Measurements from ENCODE around the gene PHF23.

Gene PHF23

DNA sequence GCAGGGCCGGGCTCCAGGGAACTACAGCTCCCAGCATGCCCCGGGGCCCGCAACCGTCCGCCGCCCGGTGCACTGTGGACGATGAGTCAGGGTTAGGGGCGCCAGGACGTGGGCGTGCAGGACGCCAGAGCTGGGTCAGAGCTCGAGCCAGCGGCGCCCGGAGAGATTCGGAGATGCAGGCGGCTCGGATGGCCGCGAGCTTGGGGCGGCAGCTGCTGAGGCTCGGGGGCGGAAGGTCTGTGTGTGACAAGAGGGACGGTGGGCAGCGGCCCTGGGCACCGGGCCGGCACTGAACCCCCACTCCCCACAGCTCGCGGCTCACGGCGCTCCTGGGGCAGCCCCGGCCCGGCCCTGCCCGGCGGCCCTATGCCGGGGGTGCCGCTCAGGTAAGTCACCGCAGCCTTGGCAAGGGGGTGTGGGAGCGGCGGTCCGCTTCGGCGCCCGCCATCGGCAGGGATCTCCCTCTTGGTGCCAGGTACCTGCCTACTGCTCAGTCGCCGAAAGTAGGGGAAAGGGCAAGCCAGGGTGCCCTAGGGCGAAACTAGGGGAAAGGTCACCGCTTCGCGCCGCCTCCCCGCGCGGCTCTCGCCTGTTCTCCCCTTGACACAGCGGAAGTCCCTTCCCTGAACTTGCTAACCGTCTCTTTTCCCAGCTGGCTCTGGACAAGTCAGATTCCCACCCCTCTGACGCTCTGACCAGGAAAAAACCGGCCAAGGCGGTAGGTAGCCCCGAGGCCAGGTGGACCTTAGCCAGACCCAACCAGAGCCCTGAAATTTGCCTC is 19.3 kb downstream of the PHF23 start, which contains the start of the genes ACADVL and DLG4:
TSS of gene ACADVL (plus strand) at position 127 of the 781 bp plus-strand sequence. CDS start at position 174, 47 bp downstream.
TSS of gene DLG4 (minus strand) at position 25 of the 781 bp plus-strand sequence.
- DNase-seq: peak; percentile 90

DNA sequence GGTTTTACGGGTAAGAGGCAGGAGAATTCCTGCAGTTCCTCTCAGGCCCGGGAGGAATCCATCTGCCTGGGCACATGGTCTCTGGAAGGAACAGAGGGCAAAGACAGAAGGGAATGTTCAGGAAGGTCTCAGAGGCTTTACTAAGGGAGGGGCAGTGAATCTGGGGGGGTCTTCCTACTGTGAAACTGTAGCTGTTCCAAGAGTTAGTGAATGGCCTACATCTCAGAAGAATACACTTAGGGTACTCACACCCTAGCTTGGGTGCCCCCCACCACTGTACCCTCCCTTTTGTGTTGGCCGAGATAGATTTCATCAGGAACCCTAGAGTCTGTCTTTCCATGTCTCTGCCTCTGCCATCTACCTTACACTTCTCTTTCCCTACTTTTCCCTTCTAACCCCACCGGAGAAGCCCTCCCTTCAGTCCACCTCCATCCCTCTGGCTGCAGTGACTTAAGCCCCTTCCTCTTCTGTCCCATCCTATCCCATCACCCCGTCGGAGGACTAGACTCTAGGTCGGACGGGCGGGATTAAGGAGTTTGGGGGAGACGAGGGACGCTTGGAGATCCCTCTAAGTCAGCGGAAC is 19.9 kb downstream of the PHF23 start:
- DNase-seq: no peak

- no peak for DNase-seq
Measured at GRCh38 chr17:7218758-7219157, 20.5 kb downstream of the PHF23 start.

- no peak for DNase-seq
Measured at GRCh38 chr17:7218166-7218565, 21.1 kb downstream of the PHF23 start.

- peak; percentile 25 for DNase-seq
Measured at GRCh38 chr17:7217113-7217987, 21.9 kb downstream of the PHF23 start.

DNA sequence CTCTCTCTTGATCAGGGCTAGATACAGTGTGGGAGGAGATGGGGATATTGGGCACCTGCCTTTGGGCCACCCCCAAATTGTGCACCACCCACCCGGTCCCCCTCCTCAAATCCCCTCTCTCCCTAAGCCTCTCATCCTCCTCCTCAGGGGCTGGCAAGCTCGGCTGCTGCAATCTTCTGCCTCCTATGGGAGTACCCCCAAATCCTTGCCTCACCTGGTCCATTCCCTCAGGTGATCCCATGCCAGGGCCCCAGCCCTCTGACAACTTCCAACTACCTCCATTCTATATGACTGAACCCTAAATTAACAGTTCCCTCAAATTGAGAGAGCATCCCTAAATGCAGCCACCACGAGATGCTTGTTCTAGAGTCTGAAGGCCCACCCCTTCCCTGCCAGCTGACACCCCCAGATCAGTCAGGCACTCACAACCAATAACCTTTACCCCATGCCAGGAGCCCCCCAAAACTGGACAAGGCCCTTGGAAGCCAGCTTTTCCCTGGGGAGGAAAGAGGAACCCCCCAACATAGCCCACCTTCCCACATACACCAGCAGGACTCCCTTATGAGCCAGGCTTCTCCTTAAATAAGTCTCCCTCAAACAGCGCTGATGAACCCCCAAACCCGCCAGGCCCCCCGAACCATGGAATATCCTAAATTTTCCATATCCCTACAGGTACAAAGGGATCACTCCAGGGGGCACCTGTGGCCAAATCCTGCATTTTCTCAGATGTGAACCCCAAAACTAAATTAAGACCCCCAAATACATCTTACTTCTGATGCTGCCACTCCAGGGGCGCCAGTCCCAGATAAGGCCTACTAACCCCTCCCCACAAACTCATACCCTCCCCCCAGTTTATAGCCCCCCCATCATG is 22.8 kb downstream of the PHF23 start:
- DNase-seq: no peak

DNA sequence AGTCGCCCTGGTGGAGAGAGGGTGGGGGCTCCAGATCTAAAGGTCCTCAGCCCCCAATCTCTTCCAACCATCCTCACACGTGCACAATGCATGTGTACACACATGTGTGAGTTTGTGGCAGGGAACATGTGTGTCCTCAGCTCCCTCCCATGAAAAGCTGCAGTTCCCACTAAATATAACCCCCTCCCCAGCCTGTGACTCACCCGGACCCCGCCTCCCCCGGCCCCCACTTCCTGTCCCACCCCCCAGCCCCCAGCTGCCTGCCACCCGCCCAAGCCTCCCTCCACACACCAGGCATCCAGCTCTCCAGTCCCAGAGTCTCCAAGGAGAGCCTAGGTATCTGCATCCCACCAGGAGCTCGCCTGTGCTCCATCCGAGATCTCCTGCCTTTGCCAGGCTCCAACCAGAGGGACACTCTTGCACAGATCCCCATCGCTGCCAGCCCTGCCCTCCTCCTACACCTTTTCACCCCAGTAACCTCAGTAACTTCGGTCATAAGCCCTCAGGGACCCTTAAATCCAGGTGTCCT is 23.5 kb downstream of the PHF23 start:
- no peak for DNase-seq

DNA sequence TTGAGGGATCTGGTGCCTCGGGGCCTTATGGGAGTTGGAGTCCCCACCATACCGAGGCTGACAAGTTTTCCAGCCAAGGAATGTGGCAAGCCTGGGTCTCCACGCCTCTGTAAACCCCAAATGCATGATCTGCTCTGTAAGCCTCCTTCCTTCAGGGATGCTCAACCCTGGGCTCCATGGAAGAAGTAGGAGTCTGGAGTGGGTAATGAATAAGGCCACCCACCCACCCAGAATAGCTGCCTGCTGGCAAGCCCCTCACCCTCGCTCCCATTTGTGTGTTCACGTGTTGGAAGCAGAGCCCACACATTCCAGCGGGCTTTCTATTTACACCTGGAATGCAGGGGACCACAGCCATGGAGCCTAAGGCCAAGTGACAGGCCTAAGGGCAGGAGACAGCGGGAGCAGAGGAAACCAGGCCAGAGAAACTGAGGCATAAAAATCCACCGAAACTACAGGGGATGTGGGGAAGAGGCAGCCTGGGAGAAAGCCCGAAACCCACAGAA is 24.1 kb downstream of the PHF23 start:
- DNase-seq: no peak

- DNase-seq: peak; percentile 93
Measured at GRCh38 chr17:7214300-7215135, 24.7 kb downstream of the PHF23 start.

GRCh38 chr17:7213895-7214299 is 25.4 kb downstream of the PHF23 start:
- peak; percentile 63 for DNase-seq

DNA sequence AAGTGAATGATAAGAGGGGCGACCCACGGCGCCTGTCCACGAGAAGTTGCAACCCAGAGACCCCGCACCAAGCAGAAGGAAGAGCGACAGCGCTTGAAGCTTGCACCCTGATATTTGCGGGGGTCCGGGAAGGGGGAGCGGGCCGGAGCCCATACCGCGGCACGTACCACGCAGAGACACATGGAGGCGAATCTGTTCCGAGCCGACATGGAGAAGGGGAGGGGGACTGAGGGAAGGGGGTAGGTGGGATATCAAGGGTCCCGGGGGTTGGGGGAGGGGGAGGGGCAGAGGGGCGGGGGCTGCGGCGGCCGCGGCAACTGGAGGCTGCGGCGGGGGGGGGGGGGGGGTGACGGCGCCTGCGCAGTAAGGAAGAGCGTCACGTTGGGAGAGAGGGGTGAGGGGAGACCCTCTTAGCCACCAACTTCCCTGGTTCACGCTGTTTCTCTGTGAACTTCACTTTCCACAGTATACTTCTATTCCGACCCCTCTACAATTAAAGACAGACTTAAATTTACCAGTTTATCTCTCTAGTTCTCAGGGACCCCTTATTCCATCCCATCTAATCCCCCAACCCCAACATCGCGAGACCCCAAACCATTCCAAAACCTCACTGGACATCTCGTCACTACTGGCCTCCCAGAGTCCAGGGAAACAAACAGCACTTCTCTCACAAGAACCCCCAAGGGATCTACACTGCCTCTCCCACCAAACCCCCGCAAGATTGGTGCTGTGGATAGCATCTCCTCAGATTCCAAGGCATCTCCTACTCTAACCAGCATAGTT is 27.6 kb downstream of the PHF23 start:
- DNase-seq: no peak

DNA sequence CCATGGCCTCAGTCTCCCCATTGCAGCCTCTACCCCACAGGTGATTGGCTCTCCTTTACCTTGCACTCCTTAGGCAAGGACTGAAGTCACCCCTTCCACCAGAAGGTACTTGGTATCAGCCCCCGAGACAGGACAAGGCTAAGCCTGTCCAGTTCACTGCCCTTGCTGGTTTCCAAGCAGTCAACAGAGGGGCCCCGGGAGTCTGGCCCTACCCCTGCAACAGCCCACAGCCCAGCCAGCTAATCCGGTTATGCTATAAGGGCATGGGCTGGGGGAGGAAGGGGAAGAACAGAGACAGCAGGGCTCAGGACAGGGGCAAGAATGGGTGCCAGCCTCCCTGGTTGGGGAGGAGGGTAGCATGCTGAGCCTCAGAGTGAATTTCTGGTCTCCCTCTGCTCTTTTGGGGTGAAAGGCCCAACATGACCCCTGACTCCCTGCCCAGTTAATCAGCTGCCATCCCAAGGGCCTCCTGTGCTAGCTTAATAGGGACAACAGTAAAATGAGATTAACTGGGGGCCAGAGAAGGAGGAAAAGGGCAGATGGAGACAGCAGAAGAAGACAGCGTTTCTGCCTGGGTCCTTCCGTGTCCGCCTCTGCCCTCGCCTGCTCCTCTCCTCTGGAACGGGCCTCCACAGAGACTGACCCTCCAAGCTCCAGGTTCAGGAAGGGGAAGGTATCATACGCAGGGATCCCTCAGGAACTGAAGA is 30.4 kb downstream of the PHF23 start:
- no peak for DNase-seq

DNA sequence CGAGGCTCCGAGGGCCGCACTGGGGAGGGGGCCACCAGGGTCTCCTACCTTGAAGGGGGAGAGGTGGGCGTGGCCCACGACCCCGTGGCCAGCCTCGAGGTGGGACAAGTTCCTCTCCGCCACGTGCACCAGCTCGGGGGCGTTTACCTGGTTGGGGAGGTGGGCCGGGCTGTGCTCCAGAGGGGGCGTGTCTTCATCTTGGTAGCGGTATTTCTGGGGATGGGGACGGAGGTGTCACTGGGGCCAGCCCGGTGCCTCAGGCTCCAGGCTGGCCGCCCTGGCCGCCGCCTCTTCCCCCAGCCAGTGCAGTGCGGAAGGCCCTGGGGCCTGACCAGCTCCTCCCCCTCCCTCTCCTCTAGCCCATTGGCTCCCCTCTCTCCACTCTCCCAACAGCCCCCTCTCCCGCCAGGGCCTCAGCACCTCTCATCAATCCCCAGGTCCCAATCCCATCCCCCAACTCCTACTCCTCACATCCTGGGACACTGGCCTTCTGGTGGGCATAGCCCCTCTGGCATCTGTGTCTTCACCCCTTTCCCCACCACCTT is 31.2 kb downstream of the PHF23 start:
- no peak for DNase-seq

DNA sequence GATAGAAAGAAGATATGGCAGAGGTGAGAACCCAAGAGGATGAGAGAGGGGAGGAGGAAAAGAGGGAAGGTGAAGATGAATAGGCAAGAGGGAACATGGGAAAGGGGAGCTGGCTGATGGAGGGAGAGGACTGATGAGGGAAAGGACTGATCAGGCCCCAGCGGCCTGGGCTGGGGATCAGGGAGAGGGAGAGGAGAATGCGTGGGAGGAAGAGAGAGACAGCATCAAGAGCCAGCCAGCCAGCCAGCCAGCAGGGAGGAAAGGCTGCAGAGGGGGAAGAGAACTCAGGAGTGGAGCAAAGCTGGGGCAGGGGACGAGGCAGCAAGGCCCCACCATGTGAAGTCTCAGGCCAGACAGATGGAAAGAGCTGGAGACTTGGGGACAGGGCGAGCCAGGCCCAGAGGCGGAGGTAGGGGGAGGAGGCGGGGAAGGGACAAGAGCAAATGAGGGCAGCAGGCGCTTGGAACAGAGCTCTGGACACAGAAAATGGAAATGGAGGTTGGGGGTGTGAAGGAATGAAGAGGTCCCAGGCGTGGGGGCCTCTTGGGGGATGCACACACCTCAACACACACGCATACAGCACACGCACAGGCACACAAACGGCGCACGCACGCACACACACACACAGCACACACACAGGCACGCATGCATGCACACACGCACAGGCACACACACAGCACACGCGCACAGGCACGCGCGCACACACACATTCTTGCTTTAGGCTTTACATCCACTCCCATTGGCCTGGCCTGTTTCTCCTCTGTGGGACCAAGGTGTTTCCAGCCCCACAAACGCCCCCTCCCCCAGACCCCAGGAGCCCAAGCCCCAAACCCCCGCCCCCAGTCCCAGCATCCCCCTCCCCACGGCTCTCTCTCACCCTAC is 31.9 kb downstream of the PHF23 start:
- DNase-seq: no peak

- no peak for DNase-seq
Measured at GRCh38 chr17:7205561-7205960, 33.7 kb downstream of the PHF23 start.

DNA sequence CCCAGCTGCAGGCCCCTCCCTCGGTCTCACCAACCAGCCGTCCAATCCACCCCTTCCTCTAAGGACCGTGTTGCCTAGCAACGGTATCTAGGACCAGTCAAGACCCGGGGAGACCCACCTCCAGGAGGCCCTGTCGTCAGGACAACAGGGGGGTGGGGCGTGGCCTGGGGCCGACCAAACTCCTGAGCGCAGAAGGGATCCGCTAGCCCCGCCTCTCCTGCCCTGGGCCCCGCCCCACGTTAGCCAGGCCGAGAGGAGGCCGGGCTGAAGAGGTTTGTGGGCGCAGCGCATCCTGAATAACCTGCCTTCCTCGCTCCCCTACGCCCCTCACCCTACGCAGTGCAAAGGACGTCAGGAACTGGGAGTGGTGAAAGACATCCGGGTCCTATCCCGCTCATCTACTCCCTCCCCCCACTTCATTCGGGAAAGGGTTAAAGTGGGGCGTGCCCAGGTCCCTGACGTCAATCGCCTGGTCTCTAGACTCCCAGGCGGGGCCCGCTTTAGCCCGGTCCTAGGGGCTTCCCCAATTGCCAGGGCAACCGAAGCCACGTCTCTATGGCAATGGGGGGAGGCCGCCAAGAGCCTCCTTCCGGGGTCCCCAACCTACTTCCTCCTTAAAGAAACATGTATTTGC is 34.3 kb downstream of the PHF23 start:
- peak; percentile 76 for DNase-seq

- no peak for DNase-seq
Measured at GRCh38 chr17:7204336-7204735, 34.9 kb downstream of the PHF23 start.

DNA sequence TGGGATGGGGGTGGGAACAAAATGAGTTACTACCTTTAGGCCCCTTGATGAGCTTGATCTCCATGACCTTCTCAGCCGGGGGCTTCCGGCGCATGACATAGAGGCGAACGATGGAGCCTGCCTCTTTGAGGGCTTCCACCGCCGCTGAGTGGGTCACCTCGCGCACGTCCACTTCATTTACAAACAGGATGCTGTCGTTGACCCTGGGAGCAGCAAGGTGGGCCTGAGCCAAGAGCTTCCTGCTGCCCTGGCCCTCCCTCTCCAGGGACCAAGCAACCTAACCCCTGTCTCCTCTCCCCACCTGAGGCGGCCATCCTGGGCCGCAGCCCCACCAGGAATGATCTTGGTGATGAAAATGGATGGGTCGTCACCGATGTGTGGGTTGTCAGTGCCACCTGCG is 35.9 kb downstream of the PHF23 start:
- no peak for DNase-seq

All from NCI-H226 (cell line).